ENCODE data around the gene CELA1. TPM values are rescaled to one million over a fixed set of nuclear protein-coding genes. Genes with fewer than 3 reads are reported as not detected.
"Not testable (repeated sequence)": the region's sequence is repeated elsewhere in the genome, so short reads cannot be mapped to it uniquely, and the experiment has no call there.

The CELA1 gene
- total RNA-seq, 1 donor from 2014 or later = not detected

- intact Hi-C loops (cut with DNase I) = no loop called here
- DNase-seq (ENCODE audit: missing footprints) = peak; percentile 89
- peak; percentile 64 for ATAC-seq
These were observed 22.2 kb downstream of the CELA1 start, which contains the start of gene BIN2 for GRCh38 chr12:51323966-51324895. BIN2 (minus strand) TSS chr12:51324174; CDS start chr12:51324102, 72 bp downstream.

GRCh38 chr12:51323317-51323960 is 23.0 kb downstream of the CELA1 start:
- ATAC-seq = no peak
- intact Hi-C loops (cut with DNase I) = no loop called here
- DNase-seq (ENCODE audit: missing footprints) = no peak

- no peak for DNase-seq (ENCODE audit: missing footprints)
- ATAC-seq = no peak
- intact Hi-C loops (cut with DNase I) = no loop called here
These were observed 24.0 kb downstream of the CELA1 start for GRCh38 chr12:51322452-51322851.

- intact Hi-C loops (cut with DNase I) = no loop called here
- DNase-seq (ENCODE audit: missing footprints) (no peak), ATAC-seq (no peak)
These were observed 24.6 kb downstream of the CELA1 start for GRCh38 chr12:51321882-51322281.

GRCh38 chr12:51320695-51321320 is 25.7 kb downstream of the CELA1 start:
- DNase-seq (ENCODE audit: missing footprints) (no peak), ATAC-seq (no peak)
- intact Hi-C loops (cut with DNase I) = no loop called here

GRCh38 chr12:51320311-51320694 is 26.2 kb downstream of the CELA1 start:
- DNase-seq (ENCODE audit: missing footprints) (no peak), ATAC-seq (no peak)

GRCh38 chr12:51318846-51319599 is 27.5 kb downstream of the CELA1 start:
- ATAC-seq (no peak), DNase-seq (ENCODE audit: missing footprints) (no peak)
- intact Hi-C loops (cut with DNase I) = no loop called here

More at GRCh38 chr12:51320311-51320694, 26.2 kb downstream of the CELA1 start:
- intact Hi-C loops (cut with DNase I) = no loop called here

- intact Hi-C loops (cut with DNase I); ATAC-seq; DNase-seq (ENCODE audit: missing footprints): not testable (repeated sequence)
These were observed 28.2 kb downstream of the CELA1 start for GRCh38 chr12:51318057-51318806.

GRCh38 chr12:51311389-51311788 is 35.1 kb downstream of the CELA1 start:
- ATAC-seq (no peak), DNase-seq (ENCODE audit: missing footprints) (no peak)
- intact Hi-C loops (cut with DNase I) = no loop called here

- intact Hi-C loops (cut with DNase I) = no loop called here
- DNase-seq (ENCODE audit: missing footprints) (no peak), ATAC-seq (no peak)
These were observed 38.6 kb downstream of the CELA1 start for GRCh38 chr12:51307655-51308593.

- ATAC-seq = no peak
These were observed 40.0 kb downstream of the CELA1 start for GRCh38 chr12:51306507-51306906.

GRCh38 chr12:51300768-51301167 is 45.7 kb downstream of the CELA1 start:
- DNase-seq (ENCODE audit: missing footprints); ATAC-seq; intact Hi-C loops (cut with DNase I): not testable (repeated sequence)

More at GRCh38 chr12:51306507-51306906, 40.0 kb downstream of the CELA1 start:
- intact Hi-C loops (cut with DNase I) = no loop called here
- DNase-seq (ENCODE audit: missing footprints) = no peak

GRCh38 chr12:51295651-51296050 is 50.8 kb downstream of the CELA1 start:
- ATAC-seq (no peak), DNase-seq (ENCODE audit: missing footprints) (no peak)
- intact Hi-C loops (cut with DNase I) = no loop called here

- DNase-seq (ENCODE audit: missing footprints); intact Hi-C loops (cut with DNase I); ATAC-seq: not testable (repeated sequence)
These were observed 52.4 kb downstream of the CELA1 start for GRCh38 chr12:51294097-51294496.

- intact Hi-C loops (cut with DNase I) = no loop called here
These were observed 52.8 kb downstream of the CELA1 start for GRCh38 chr12:51293696-51294095.

GRCh38 chr12:51291603-51292513 is 54.6 kb downstream of the CELA1 start:
- peak; percentile 92 for DNase-seq (ENCODE audit: missing footprints)
- intact Hi-C loops (cut with DNase I) = not testable (repeated sequence)
- peak; percentile 73 for ATAC-seq

More at GRCh38 chr12:51293696-51294095, 52.8 kb downstream of the CELA1 start:
- no peak for ATAC-seq
- no peak for DNase-seq (ENCODE audit: missing footprints)

Data from Right ventricle myocardium inferior (tissue), 1 donor.